HepG2 (cell line): ENCODE results near the gene GPD1. TPM values are rescaled to one million over a fixed set of nuclear protein-coding genes. Genes with fewer than 3 reads are reported as not detected.

ENCODE experiments used
- ASH2L ChIP-seq: fragments of 300-600, 200-600 bp; sonication (generic); IDR thresholded peaks from 2 replicates; pipeline ENCODE4 v1.7.0; 2017; ENCODE audit warnings: low read depth, mild to moderate bottlenecking, moderate library complexity, mixed read lengths, low read length; ENCODE audit not compliant: insufficient read length
- CAMTA2 ChIP-seq: sonication (generic); formaldehyde crosslinking; IDR thresholded peaks from 2 replicates; pipeline ENCODE4 v1.4.0; 2020; ENCODE audit warnings: mild to moderate bottlenecking, missing genetic modification reagents, borderline replicate concordance
- CEBPB ChIP-seq: IDR thresholded peaks from 2 replicates; pipeline ENCODE4 v1.6.1; 2011; ENCODE audit warnings: low read depth, low read length, improper control_type of control experiment, borderline replicate concordance
- EP300 ChIP-seq, 3 experiments: sonication (generic) in 1 of 3; formaldehyde crosslinking in 1 of 3; IDR thresholded peaks; 2 replicates each; pipeline versions ENCODE4 v1.5.1 to v1.6.1; 2011 to 2020; ENCODE audit warnings: low read depth in 2 of 3, low read length in 2 of 3, borderline replicate concordance in 1 of 3, improper control_type of control experiment in 1 of 3, mild to moderate bottlenecking in 1 of 3, missing genetic modification reagents in 1 of 3, moderate library complexity in 1 of 3
- FOXA3 ChIP-seq: IDR thresholded peaks from 2 replicates; pipeline ENCODE4 v1.6.1; 2016; ENCODE audit warnings: missing genetic modification reagents, missing compliant biosample characterization
- KLF16 ChIP-seq, 2 experiments: sonication (generic) in 1 of 2; formaldehyde crosslinking in 1 of 2; IDR thresholded peaks; 2 replicates each; pipeline versions ENCODE4 v1.6.1 to v1.8.0; 2016 to 2023; ENCODE audit warnings: missing genetic modification reagents in 2 of 2, missing compliant biosample characterization in 1 of 2
- RFX5 ChIP-seq: IDR thresholded peaks from 2 replicates; pipeline ENCODE4 v1.6.1; 2011; ENCODE audit warnings: low read depth, low read length, improper control_type of control experiment
- RFXAP ChIP-seq: sonication (generic); formaldehyde crosslinking; IDR thresholded peaks from 2 replicates; pipeline ENCODE4 v1.4.0; 2020; ENCODE audit warnings: missing genetic modification reagents, borderline replicate concordance
- RXRA ChIP-seq: sonication (generic); formaldehyde crosslinking; IDR thresholded peaks from 2 replicates; pipeline ENCODE4 v1.5.1; 2020; ENCODE audit warnings: missing genetic modification reagents
- SAP130 ChIP-seq: IDR thresholded peaks from 2 replicates; pipeline ENCODE4 v1.6.1; 2016; ENCODE audit warnings: low read depth
- YEATS4 ChIP-seq: sonication (generic); formaldehyde crosslinking; IDR thresholded peaks from 2 replicates; pipeline ENCODE4 v1.4.0; 2020; ENCODE audit warnings: missing genetic modification reagents, borderline replicate concordance
- ZBTB38 ChIP-seq: sonication (generic); formaldehyde crosslinking; IDR thresholded peaks from 2 replicates; pipeline ENCODE4 v1.5.1; 2020; ENCODE audit warnings: mild to moderate bottlenecking, missing genetic modification reagents
- ZNF672 ChIP-seq: sonication (generic); formaldehyde crosslinking; IDR thresholded peaks from 2 replicates; pipeline ENCODE4 v1.8.1; 2022; ENCODE audit warnings: missing genetic modification reagents
- polyA plus RNA-seq, 8 experiments: library from polyadenylated mRNA; depleted of rRNA in 3 of 8; stranded (reverse) in 7 of 8; unstranded in 1 of 8; fragments of >200 nt; fragmentation: Illumina TruSeq in 4 of 8; extraction: Trizol in 4 of 8; gene quantifications; 2 replicates each; pipeline versions ENCODE4 v1.2.1 to v1.2.3, GENCODE V29; 2011 to 2016; ENCODE audit warnings: low read depth in 4 of 8, missing spikeins in 1 of 8, mixed read lengths in 1 of 8; ENCODE audit not compliant: insufficient read depth in 1 of 8
- total RNA-seq, 5 experiments: library from RNA; depleted of rRNA; stranded (reverse); fragments of >200 nt; fragmentation: Illumina TruSeq; extraction: Trizol; gene quantifications; 2 replicates each; pipeline ENCODE4 v1.2.3, GENCODE V29; 2016; ENCODE audit warnings: low read depth in 1 of 5
- TF ChIP-seq, protein P1 (sequence below): sonication (generic); formaldehyde crosslinking; IDR thresholded peaks from 2 replicates; pipeline ENCODE4 v1.4.0; 2020; ENCODE audit warnings: missing genetic modification reagents
- TF ChIP-seq, protein P2 (sequence below): sonication (generic); formaldehyde crosslinking; IDR thresholded peaks from 2 replicates; pipeline ENCODE4 v1.5.1; 2020; ENCODE audit warnings: mild to moderate bottlenecking, moderate library complexity, missing genetic modification reagents
- TF ChIP-seq, protein P3 (sequence below): sonication (generic); formaldehyde crosslinking; IDR thresholded peaks from 2 replicates; pipeline ENCODE4 v1.4.0; 2020; ENCODE audit warnings: mild to moderate bottlenecking, missing genetic modification reagents
- TF ChIP-seq, protein P4 (sequence below): IDR thresholded peaks from 2 replicates; pipeline ENCODE4 v1.6.1; 2016; ENCODE audit warnings: missing compliant biosample characterization, missing genetic modification reagents, borderline replicate concordance
- TF ChIP-seq, protein P5 (sequence below): sonication (generic); formaldehyde crosslinking; IDR thresholded peaks from 2 replicates; pipeline ENCODE4 v1.5.0; 2020; ENCODE audit warnings: mild to moderate bottlenecking, missing genetic modification reagents, borderline replicate concordance

GPD1 gene
- total and polyA plus RNA-seq, 2 of the 13 experiments (the other 11 are each of a cell fraction or from before 2014, with no cell fraction given): 3.7 to 30.6 TPM

DNA sequence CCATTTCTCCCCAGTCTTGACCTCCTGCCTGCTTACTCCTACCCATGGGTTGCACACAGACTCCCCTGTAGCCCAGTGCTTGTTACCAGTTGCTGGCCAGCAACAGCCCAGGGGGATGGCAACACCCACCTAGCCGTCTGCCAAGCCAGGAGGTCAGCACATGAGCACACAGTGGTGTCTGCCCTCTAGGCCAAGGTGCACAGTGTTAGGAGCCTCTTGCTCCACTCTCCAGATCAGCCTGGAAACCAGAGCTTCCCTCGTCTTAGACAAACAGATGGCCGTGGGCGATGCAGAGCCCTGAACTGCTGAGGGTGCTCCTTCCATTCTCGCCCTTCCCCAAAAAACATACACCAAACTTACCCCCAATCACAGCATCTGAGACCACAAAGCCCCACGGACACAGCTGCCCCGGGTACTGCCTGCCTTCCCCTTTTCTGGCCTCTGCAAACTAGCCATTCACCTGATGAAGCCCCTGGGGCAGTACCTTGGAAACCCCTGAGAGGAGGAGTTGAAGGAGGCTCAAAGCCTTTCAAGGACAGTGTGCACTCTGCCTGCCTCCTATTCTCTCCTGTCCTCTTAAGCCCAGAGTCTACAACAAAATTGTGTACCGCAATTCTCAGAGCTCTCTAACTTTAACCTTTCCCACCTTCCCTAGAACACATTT, 1.0 kb upstream of the GPD1 start (continued):
- peak in 1 of 2 experiments; percentile 35; a peak in 1 of 4 replicates for TF ChIP-seq KLF16 (CRISPR knock-in tag; IDR thresholded peaks at IDR 0.05)
- TF ChIP-seq, protein P1, sequence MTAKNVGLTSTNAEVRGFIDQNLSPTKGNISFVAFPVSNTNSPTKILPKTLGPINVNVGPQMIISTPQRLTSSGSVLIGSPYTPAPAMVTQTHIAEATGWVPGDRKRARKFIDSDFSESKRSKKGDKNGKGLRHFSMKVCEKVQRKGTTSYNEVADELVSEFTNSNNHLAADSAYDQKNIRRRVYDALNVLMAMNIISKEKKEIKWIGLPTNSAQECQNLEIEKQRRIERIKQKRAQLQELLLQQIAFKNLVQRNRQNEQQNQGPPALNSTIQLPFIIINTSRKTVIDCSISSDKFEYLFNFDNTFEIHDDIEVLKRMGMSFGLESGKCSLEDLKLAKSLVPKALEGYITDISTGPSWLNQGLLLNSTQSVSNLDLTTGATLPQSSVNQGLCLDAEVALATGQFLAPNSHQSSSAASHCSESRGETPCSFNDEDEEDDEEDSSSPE (CRISPR knock-in tag): 0 out of 2 replicates have a peak, but pooled peaks have one; percentile 33
- TF ChIP-seq, protein P2, sequence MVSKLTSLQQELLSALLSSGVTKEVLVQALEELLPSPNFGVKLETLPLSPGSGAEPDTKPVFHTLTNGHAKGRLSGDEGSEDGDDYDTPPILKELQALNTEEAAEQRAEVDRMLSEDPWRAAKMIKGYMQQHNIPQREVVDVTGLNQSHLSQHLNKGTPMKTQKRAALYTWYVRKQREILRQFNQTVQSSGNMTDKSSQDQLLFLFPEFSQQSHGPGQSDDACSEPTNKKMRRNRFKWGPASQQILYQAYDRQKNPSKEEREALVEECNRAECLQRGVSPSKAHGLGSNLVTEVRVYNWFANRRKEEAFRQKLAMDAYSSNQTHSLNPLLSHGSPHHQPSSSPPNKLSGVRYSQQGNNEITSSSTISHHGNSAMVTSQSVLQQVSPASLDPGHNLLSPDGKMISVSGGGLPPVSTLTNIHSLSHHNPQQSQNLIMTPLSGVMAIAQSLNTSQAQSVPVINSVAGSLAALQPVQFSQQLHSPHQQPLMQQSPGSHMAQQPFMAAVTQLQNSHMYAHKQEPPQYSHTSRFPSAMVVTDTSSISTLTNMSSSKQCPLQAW (CRISPR knock-in tag): no peak
- peak; percentile 69; the same call in 1 of the 2 replicates for TF ChIP-seq CEBPB
- no peak for TF ChIP-seq EP300 (IDR thresholded peaks at IDR 0.05; ENCODE audit: low read depth in 2 of 2, low read length in 2 of 2)
- peak; percentile 55; the same call in 1 of the 2 replicates for TF ChIP-seq EP300 (CRISPR knock-in tag; IDR thresholded peaks at IDR 0.05; ENCODE audit: borderline replicate concordance)
- TF ChIP-seq FOXA3 (CRISPR knock-in tag): 0 out of 2 replicates have a peak, but pooled peaks have one; percentile 11
- no peak for TF ChIP-seq CAMTA2 (CRISPR knock-in tag)
- TF ChIP-seq, protein P3, sequence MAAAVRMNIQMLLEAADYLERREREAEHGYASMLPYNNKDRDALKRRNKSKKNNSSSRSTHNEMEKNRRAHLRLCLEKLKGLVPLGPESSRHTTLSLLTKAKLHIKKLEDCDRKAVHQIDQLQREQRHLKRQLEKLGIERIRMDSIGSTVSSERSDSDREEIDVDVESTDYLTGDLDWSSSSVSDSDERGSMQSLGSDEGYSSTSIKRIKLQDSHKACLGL (CRISPR knock-in tag): peak; percentile 39; the same call in 1 of the 2 replicates
- TF ChIP-seq RFXAP: 0 out of 2 replicates have a peak, but pooled peaks have one; percentile 67
- TF ChIP-seq, protein P4, sequence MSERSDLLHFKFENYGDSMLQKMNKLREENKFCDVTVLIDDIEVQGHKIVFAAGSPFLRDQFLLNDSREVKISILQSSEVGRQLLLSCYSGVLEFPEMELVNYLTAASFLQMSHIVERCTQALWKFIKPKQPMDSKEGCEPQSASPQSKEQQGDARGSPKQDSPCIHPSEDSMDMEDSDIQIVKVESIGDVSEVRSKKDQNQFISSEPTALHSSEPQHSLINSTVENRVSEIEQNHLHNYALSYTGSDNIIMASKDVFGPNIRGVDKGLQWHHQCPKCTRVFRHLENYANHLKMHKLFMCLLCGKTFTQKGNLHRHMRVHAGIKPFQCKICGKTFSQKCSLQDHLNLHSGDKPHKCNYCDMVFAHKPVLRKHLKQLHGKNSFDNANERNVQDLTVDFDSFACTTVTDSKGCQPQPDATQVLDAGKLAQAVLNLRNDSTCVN (CRISPR knock-in tag): peak; percentile 76; the same call in 1 of the 2 replicates
- peak; percentile 55; the same call in 1 of the 2 replicates for TF ChIP-seq SAP130 (CRISPR knock-in tag)
- peak; percentile 52; the same call in 1 of the 2 replicates for TF ChIP-seq YEATS4
- peak; percentile 77 for TF ChIP-seq RXRA
- TF ChIP-seq ZBTB38 (CRISPR knock-in tag): peak; percentile 61; the same call in 1 of the 2 replicates
- TF ChIP-seq, protein P5, sequence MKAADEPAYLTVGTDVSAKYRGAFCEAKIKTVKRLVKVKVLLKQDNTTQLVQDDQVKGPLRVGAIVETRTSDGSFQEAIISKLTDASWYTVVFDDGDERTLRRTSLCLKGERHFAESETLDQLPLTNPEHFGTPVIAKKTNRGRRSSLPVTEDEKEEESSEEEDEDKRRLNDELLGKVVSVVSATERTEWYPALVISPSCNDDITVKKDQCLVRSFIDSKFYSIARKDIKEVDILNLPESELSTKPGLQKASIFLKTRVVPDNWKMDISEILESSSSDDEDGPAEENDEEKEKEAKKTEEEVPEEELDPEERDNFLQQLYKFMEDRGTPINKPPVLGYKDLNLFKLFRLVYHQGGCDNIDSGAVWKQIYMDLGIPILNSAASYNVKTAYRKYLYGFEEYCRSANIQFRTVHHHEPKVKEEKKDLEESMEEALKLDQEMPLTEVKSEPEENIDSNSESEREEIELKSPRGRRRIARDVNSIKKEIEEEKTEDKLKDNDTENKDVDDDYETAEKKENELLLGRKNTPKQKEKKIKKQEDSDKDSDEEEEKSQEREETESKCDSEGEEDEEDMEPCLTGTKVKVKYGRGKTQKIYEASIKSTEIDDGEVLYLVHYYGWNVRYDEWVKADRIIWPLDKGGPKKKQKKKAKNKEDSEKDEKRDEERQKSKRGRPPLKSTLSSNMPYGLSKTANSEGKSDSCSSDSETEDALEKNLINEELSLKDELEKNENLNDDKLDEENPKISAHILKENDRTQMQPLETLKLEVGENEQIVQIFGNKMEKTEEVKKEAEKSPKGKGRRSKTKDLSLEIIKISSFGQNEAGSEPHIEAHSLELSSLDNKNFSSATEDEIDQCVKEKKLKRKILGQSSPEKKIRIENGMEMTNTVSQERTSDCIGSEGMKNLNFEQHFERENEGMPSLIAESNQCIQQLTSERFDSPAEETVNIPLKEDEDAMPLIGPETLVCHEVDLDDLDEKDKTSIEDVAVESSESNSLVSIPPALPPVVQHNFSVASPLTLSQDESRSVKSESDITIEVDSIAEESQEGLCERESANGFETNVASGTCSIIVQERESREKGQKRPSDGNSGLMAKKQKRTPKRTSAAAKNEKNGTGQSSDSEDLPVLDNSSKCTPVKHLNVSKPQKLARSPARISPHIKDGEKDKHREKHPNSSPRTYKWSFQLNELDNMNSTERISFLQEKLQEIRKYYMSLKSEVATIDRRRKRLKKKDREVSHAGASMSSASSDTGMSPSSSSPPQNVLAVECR (CRISPR knock-in tag): peak; percentile 68; the same call in 1 of the 2 replicates
- 0 out of 2 replicates have a peak, but pooled peaks have one; percentile 4 for TF ChIP-seq RFX5
- TF ChIP-seq ASH2L: peak; percentile 6
- no peak for TF ChIP-seq ZNF672 (CRISPR knock-in tag)
